Ectodermal cell (in vitro differentiated cells): Measurements from ENCODE around the gene RETREG1.
"Not testable (repeated sequence)": the region's sequence is repeated elsewhere in the genome, so short reads cannot be mapped to it uniquely, and the experiment has no call there.

Experiments used
- H3K27ac ChIP-seq: 2 replicates; pipeline ENCODE4 v1.7.0; 2013; ENCODE audit warnings: mild to moderate bottlenecking, low read depth, low read length; ENCODE audit not compliant: insufficient read depth, poor library complexity, severe bottlenecking
- H3K27me3 ChIP-seq: 2 replicates; pipeline ENCODE4 v1.7.0; 2013; ENCODE audit warnings: mild to moderate bottlenecking, low read length; ENCODE audit not compliant: insufficient read depth, control insufficient read depth, poor library complexity, severe bottlenecking
- H3K36me3 ChIP-seq: one replicate; pipeline ENCODE4 v1.7.0; 2013; ENCODE audit warnings: low read length; ENCODE audit not compliant: control insufficient read depth, insufficient read depth
- H3K4me1 ChIP-seq: one replicate; pipeline ENCODE4 v1.7.0; 2013; ENCODE audit warnings: low read length; ENCODE audit not compliant: control insufficient read depth, insufficient read depth
- H3K4me3 ChIP-seq: 2 replicates; pipeline ENCODE4 v1.7.0; 2013; ENCODE audit warnings: low read depth, low read length, control low read depth; ENCODE audit not compliant: insufficient read depth
- H3K9me3 ChIP-seq: 2 replicates; pipeline ENCODE4 v1.7.0; 2013; ENCODE audit warnings: mild to moderate bottlenecking, low read length, moderate library complexity; ENCODE audit not compliant: control insufficient read depth
- WGBS, 2 experiments: methylation state at CpG; one replicate each; pipeline ENCODE4 v1.1.7; 2013; ENCODE audit warnings: missing lambda C conversion rate in 2 of 2; 5-methylcytosine and 5-hydroxymethylcytosine counted together

Gene RETREG1

DNA sequence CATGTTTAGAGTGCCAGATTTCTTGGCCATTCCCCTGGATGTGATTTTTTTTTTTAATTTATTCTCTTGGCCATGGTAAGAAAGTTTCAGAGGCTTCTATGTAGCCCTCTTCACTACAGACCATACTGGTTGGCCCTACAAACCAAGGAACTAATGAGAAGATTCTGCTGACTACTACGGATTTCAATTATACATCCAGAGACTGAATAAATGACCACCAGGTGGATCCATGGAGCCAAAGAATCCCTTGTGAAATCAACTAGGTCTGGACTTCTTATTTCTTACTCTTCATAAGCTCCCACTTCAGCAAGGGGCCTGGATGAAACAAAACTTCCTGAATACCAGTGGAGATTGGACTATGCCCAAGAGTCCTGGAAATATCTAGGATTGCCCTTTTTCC is 178.8 kb downstream of the RETREG1 start:
- Histone ChIP-seq H3K36me3 (no peaks in the 10 kb centered on the region), H3K9me3 (no peaks in the 10 kb centered on the region), H3K4me1 (no peaks in the 10 kb centered on the region), H3K27ac (no peak overlapping the region), H3K4me3 (no peak overlapping the region), H3K27me3 (no peaks in the 10 kb centered on the region)
- WGBS, 2 experiments = 91 to 98% methylated on average over 1 of the region's 1 CpG

DNA sequence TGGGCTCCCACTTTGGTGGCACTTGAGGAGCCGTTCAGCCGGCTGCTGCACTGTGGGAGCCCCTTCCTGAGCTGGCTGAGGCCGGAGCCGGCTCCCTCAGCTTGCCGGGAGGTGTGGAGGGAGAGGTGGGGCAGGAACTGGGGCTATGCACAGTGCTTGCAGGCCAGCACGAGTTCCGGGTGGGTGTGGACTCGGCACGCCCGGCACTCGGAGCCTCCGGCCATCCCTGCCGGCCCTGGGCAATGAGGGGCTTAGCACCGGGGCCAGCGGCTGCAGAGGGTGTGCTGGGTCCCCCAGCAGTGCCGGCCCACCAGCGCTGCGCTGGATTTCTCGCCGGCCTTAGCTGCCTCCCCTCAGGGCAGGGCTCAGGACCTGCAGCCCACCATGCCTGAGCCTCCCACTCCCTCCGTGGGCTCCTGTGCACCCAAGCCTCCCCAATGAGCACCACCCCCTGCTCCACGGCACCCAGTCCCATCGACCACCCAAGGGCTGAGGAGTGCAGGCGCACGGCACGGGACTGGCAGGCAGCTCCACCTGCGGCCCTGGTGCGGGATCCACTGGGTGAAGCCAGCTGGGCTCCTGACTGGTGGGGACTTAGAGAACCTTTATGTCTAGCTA is 180.6 kb downstream of the RETREG1 start:
- H3K9me3 ChIP-seq, H3K4me3 ChIP-seq, H3K36me3 ChIP-seq, H3K27me3 ChIP-seq, H3K4me1 ChIP-seq, H3K27ac ChIP-seq: not testable (repeated sequence)
- 92 to 93% methylated on average over 28 of the region's 28 CpGs for WGBS, 2 experiments

DNA sequence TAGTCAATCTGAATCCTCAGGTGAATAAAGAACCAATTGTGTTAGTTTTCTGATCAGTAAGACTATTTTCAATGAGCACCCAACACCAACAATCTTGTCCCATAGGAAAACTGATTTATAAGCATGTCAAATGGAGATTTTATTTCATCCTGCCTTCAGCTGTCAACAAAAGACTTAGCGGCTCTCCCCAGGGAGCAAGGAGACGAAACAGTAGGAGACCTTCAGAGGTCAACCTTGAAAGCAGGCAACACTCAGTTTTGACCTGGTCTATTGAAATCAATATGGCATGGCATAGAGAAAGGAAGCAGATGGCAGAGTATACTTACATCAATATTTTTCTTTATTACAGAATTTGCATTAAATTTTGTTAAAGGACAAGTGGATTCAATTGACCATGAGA is 185.3 kb downstream of the RETREG1 start:
- 42 to 64% methylated on average over 2 of the region's 2 CpGs for WGBS, 2 experiments
- H3K27me3 ChIP-seq = no peaks in the 10 kb centered on the region
- H3K27ac ChIP-seq = no peak overlapping the region
- no peaks in the 10 kb centered on the region for H3K36me3 ChIP-seq
- H3K4me3 ChIP-seq = no peak overlapping the region
- no peaks in the 10 kb centered on the region for H3K9me3 ChIP-seq
- no peaks in the 10 kb centered on the region for H3K4me1 ChIP-seq

DNA sequence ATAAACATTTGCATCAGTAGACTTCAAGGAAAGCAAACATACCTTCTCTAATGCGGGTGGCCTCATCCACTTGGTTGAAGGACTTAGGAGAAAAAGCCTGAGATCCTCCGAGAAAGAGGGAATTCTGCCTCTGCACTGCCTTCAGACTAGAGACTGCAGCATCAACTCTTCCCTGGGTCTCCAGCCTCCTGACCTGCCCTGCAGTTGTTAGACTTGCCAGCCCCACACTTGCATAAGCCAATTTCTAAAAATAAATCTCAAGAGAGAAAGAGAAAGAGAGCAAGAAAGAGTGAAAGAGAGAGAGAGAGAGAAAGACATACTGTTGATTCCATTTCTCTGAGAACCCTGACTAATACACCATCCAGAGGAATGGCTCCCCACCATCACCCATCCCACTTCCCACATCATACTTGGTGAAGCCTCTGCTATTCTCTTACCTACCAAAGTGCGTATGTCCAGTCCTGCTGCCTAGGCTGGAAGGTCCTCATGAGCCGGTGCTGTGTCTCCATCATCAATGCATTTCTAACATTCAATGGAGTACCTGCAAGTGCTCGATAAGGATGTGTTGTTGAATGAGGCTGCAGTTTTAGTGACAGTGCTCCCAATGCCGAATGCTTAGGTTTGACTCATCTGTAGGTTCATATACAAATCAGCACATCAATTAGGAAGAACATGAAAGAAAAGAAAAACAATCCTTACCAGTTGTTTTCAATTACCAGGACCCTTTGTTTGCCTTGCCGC is 186.3 kb downstream of the RETREG1 start:
- Histone ChIP-seq H3K4me3 (no peak overlapping the region), H3K36me3 (no peaks in the 10 kb centered on the region), H3K27ac (no peak overlapping the region), H3K27me3 (no peaks in the 10 kb centered on the region), H3K4me1 (no peaks in the 10 kb centered on the region), H3K9me3 (no peaks in the 10 kb centered on the region)
- 78 to 85% methylated on average over 7 of the region's 7 CpGs for WGBS, 2 experiments

DNA sequence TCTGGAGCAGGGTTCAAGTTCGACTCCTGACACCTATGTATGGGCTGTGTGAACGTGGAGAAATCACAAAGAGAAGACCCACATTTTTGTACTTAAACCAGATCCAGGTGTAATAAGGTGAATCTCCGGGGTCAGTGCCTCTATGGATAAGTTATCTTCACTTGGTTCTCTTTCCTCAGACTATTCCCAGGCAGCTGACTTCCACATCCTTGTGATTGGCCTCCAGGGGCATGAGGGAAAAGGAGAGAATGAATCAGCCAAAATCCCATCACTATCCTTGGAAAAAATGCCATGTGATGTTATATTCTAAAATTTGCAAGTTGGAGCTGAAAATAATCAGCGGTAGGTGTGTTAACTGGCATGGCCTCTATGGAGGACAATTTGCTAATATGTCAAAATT is 188.4 kb downstream of the RETREG1 start:
- 93 to 94% methylated on average over 4 of the region's 4 CpGs for WGBS, 2 experiments
- Histone ChIP-seq H3K4me3 (no peak overlapping the region), H3K36me3 (no peaks in the 10 kb centered on the region), H3K4me1 (no peaks in the 10 kb centered on the region), H3K27me3 (no peaks in the 10 kb centered on the region), H3K27ac (no peak overlapping the region), H3K9me3 (no peaks in the 10 kb centered on the region)

DNA sequence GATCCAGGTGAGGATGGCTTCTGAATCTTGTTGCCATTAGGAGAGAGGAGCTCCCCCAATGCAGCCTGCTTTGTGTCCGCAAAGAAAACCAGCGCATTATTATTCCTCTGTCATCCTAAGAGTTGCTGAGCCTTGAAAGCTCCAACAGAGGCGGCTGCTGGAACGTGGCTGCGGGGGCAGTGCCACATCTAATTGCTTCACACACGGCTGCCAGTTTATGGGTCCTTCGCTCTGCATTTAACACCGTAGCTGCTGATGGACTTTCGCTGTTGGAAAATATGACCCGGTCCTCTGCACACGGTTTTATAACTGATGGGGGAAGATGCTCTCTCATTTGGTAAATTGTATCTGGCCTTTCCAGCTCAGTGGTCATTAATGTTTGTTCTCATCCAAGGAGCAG is 189.2 kb downstream of the RETREG1 start:
- Histone ChIP-seq H3K4me3 (no peak overlapping the region), H3K9me3 (no peaks in the 10 kb centered on the region), H3K27me3 (no peaks in the 10 kb centered on the region), H3K27ac (no peak overlapping the region), H3K4me1 (no peaks in the 10 kb centered on the region), H3K36me3 (no peaks in the 10 kb centered on the region)
- WGBS, 2 experiments = 70 to 75% methylated on average over 11 of the region's 11 CpGs
